ENCODE results near the gene TRAPPC5. TPM values are rescaled to one million over a fixed set of nuclear protein-coding genes. Genes with fewer than 3 reads are reported as not detected.

TRAPPC5 gene
- total and polyA plus RNA-seq, 3 donors from 2014 or later, result 194 to 226 (median 214) TPM

GRCh38 chr19:7691497-7691896, 10.9 kb downstream of the TRAPPC5 start:
- TF ChIP-seq CTCF (IDR thresholded peaks at IDR 0.05), result no peak
- TF ChIP-seq POLR2A (IDR thresholded peaks at IDR 0.05), result no peak
- no peaks in the 10 kb centered on the region for H3K9me3 ChIP-seq
- no peak for DNase-seq
- H3K27me3 ChIP-seq, result no peaks in the 10 kb centered on the region
- intact Hi-C loops (cut with DNase I; ENCODE audit: low total_unique reads), result no loop called here
- no peak overlapping the region for H3K4me3 ChIP-seq
- H3K36me3 ChIP-seq (ENCODE audit: low read depth, missing control alignments), result no peaks in the 10 kb centered on the region
- H3K27ac ChIP-seq, result no peak overlapping the region
- H3K4me1 ChIP-seq, result no peaks in the 10 kb centered on the region

- Histone ChIP-seq H3K4me3 (no peak overlapping the region), H3K27ac (no peak overlapping the region), H3K4me1 (no peaks in the 10 kb centered on the region), H3K36me3 (ENCODE audit: low read depth, missing control alignments) (no peaks in the 10 kb centered on the region), H3K9me3 (no peaks in the 10 kb centered on the region), H3K27me3 (no peaks in the 10 kb centered on the region)
- no peak for DNase-seq
- intact Hi-C loops (cut with DNase I; ENCODE audit: low total_unique reads), result no loop called here
- 72 to 93% methylated on average over 13 of the region's 13 CpGs for WGBS, 2 donors
- TF ChIP-seq CTCF (IDR thresholded peaks at IDR 0.05) (no peak), POLR2A (IDR thresholded peaks at IDR 0.05) (no peak)
These were observed 11.9 kb downstream of the TRAPPC5 start for GRCh38 chr19:7692417-7693088.

- DNase-seq, result no peak
- no peak for TF ChIP-seq CTCF (IDR thresholded peaks at IDR 0.05)
- no peak for TF ChIP-seq POLR2A (IDR thresholded peaks at IDR 0.05)
- 68 to 90% methylated on average over 3 to 4 of the region's 4 CpGs for WGBS, 2 donors
These were observed 13.9 kb downstream of the TRAPPC5 start for GRCh38 chr19:7694499-7694898.

GRCh38 chr19:7697721-7698287, 17.2 kb downstream of the TRAPPC5 start:
- Histone ChIP-seq H3K4me1 (no peaks in the 10 kb centered on the region), H3K9me3 (no peaks in the 10 kb centered on the region), H3K27me3 (no peaks in the 10 kb centered on the region), H3K4me3 (no peak overlapping the region), H3K27ac (no peak overlapping the region), H3K36me3 (ENCODE audit: low read depth, missing control alignments) (no peaks in the 10 kb centered on the region)
- DNase-seq, result no peak
- intact Hi-C loops (cut with DNase I; ENCODE audit: low total_unique reads), result no loop called here
- TF ChIP-seq CTCF (IDR thresholded peaks at IDR 0.05), result no peak
- no peak for TF ChIP-seq POLR2A (IDR thresholded peaks at IDR 0.05)
- whole genome bisulfite sequencing, 2 donors, result 78 to 83% methylated on average over 10 of the region's 10 CpGs

More at GRCh38 chr19:7694499-7694898, 13.9 kb downstream of the TRAPPC5 start:
- intact Hi-C loops (cut with DNase I; ENCODE audit: low total_unique reads), result no loop called here
- Histone ChIP-seq H3K27me3 (no peaks in the 10 kb centered on the region), H3K36me3 (ENCODE audit: low read depth, missing control alignments) (no peaks in the 10 kb centered on the region), H3K4me3 (no peak overlapping the region), H3K27ac (no peak overlapping the region), H3K4me1 (no peaks in the 10 kb centered on the region), H3K9me3 (no peaks in the 10 kb centered on the region)

GRCh38 chr19:7698583-7698982, 17.9 kb downstream of the TRAPPC5 start:
- no peak for DNase-seq
- WGBS, 2 donors, result 40 to 62% methylated on average over 2 to 11 of the region's 11 CpGs
- Histone ChIP-seq H3K27me3 (no peaks in the 10 kb centered on the region), H3K36me3 (ENCODE audit: low read depth, missing control alignments) (no peaks in the 10 kb centered on the region), H3K9me3 (no peaks in the 10 kb centered on the region), H3K4me1 (no peaks in the 10 kb centered on the region), H3K4me3 (no peak overlapping the region), H3K27ac (no peak overlapping the region)
- TF ChIP-seq POLR2A (IDR thresholded peaks at IDR 0.05) (no peak), CTCF (IDR thresholded peaks at IDR 0.05) (no peak)
- intact Hi-C loops (cut with DNase I; ENCODE audit: low total_unique reads), result no loop called here
